ENCODE measurements around the gene ARHGDIB. TPM values are rescaled to one million over a fixed set of nuclear protein-coding genes. Genes with fewer than 3 reads are reported as not detected.

Gene ARHGDIB
- 100 to 1,000 TPM; 515 to 519 TPM for total RNA-seq

GRCh38 chr12:14961466-14962152 is at the start of gene ARHGDIB:
ARHGDIB (minus strand) TSS chr12:14961601; CDS start chr12:14950712, 10,889 bp downstream.
- CTCF ChIA-PET = no interaction called here
- POLR2A ChIA-PET = interaction anchor here (0.7 to 1.8 kb wide), 6 partner anchors 10 to 596 kb away, joined by 4 to 22 read pairs (median 8); partner anchors contain the start of gene ATF7IP

GRCh38 chr12:15011162-15011561 is 49.8 kb upstream of the ARHGDIB start:
- ChIA-PET POLR2A (no interaction called here), CTCF (no interaction called here)

GRCh38 chr12:15007551-15007950 is 46.1 kb upstream of the ARHGDIB start:
- CTCF ChIA-PET = no interaction called here
- POLR2A ChIA-PET = no interaction called here

- POLR2A ChIA-PET = no interaction called here
- CTCF ChIA-PET = interaction anchor here (1.2 kb wide), 1 partner anchor 9 kb away, joined by 3 read pairs; no protein-coding TSS in a partner anchor
Observed at GRCh38 chr12:15005064-15005463, 43.7 kb upstream of the ARHGDIB start.

DNA sequence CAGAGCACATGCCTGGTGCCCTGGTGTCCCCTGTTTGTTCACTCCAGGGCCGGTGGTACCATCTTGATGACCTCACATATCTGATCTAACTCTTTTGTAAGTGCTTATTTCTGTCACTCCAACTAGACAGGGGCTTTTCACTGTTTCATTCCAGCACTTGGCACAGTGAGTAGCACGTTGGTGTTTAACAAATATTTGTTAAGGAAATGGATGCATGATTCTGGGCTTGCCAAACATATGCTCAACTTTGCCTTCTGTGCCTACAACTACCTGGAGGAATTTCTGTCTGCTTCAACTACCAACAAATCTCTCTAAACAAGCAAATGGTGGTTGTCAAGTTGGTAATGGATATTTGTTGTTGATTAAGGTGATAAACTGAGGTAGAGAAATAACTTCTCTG is 43.0 kb upstream of the ARHGDIB start:
- ChIA-PET POLR2A (no interaction called here), CTCF (interaction anchor here (1.2 kb wide), 1 partner anchor 9 kb away, joined by 3 read pairs; no protein-coding TSS in a partner anchor)

DNA sequence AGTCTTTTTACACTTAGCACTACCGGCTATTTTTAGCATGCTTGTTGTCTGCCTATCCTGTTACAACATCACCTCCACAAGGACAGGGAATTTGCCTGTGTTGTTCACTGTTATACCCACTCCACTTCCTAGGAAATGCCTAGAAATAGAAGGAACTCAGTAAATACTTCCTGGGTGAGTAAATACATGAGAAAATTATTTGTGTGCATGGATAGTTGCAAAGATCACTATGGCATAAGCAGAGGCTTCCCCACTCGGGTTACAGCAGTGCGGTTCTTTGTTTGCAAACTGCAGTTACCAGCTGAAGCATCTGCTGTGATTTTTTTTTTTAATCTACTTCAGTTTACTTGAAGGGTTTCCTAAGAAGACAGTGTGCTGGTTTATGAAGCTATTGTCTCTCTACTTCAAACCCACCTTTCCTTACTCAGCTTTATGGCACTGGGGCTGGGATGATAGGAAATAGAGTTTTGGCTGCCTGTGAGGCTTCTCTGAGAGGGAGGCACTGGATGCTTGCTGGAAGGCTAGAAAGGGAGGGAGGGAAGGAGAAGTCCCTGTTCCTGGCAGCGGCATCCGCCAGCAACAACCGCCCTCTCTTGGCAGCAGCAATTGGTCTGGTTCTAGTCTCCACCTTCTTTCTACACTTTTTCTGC is 40.5 kb upstream of the ARHGDIB start:
- POLR2A ChIA-PET = no interaction called here

DNA sequence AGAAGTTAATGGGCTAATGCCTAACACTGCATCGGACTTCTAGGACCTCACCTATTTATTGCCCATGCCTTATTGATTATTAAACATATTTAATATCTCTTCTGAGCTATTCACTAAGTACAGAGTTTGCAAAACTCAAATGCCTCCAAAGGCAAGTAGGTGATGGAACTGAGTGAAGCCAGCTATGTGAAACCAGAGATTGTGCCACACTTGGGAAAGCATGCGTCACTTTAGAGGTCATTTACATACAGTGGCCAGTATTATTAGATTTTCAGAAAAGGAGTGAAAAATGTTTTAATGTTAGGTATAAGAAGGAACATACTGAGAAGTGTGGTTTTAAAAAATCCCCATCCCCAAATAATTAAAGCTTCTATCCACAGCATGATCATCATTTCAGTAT is 39.2 kb upstream of the ARHGDIB start:
- POLR2A ChIA-PET = no interaction called here
- CTCF ChIA-PET = interaction anchor here (0.9 kb wide), 1 partner anchor 11 kb away, joined by 3 read pairs; no protein-coding TSS in a partner anchor

More for the DNA sequence above, 40.5 kb upstream of the ARHGDIB start:
- CTCF ChIA-PET = interaction anchor here (0.9 kb wide), 1 partner anchor 13 kb away, joined by 3 read pairs; no protein-coding TSS in a partner anchor

DNA sequence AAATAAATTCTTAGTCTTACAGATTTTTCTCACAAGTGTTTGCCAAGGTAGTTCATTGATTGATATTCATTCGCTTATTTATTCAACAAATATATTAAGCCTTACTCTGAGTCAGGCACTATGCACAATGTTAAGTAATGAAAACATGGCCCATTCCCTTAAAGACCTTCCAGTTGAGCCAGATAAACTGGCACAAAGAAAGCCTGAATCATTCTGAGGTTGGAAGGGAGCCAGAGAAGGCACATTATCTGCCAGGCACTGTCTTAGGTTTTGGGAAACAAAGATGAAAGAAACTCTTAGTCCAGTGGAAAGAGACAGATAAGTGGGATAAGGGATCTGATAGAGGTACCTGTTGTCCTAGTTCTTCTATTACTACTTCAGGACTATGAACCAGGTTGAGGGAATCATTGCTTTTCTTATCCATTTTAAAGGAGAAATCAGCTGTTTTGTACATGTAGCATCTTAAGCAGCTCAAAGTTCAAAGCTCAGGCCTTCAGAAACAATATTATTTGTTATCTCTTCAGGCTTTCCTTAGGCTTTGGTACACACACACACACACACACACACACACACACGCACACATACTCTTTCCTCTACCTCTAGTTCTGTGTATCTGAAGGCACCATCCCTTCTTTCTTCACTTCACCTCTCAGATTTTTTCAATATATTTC is 38.4 kb upstream of the ARHGDIB start:
- POLR2A ChIA-PET = no interaction called here
- CTCF ChIA-PET = no interaction called here

DNA sequence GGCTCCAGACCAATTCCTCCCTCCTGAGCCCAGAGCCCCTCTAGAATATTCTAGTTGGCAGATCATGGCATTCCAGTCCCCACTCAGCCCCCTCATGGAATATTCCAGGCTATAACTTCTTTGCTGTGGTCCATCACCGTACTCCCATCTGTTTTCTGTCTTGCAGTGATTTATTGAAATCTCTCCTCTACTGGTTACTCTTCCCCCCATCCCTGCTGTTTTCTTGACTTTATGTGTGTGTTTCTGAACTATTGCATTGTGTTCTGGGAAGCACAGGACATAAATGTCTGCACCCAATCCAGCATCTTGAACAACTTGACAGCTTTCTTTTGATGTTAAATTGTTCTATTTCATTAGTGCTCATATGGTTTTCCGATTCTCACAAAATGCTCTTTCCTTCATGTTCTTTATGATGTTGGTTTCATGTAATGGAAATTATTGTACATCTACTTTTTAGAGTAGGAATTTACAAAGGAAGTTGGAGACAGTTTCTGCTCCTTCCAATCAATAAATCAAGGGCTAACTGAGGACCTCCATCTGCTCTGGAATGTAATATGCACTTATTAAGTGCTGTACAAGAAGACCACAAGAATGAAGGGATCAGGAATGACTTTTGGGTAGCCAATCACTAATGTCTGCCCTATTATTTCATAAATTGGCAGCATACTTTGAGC is 37.8 kb upstream of the ARHGDIB start:
- CTCF ChIA-PET = no interaction called here
- POLR2A ChIA-PET = no interaction called here

DNA sequence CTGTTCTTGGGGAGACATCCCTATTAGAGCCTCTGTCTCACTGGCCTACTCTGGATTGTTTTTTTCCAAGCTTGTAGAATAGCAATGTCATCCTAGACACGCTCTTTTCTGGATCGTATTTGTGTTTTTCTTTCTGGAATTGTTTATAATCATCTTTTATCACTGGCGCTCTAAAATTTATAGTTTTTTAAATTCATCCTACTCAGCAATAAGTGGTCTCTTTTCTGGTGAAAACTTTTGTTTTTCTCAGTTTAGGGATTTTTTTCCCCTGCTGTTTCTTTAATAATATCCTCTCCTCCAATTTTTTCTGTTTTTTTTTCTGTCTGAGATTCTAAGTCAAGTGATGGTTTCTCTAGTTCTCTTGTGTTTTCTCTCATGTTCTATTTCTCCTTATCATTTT is 36.6 kb upstream of the ARHGDIB start:
- CTCF ChIA-PET = interaction anchor here (4.3 kb wide), 1 partner anchor 151 kb away, joined by 27 read pairs; no protein-coding TSS in a partner anchor
- POLR2A ChIA-PET = no interaction called here

- CTCF ChIA-PET = interaction anchor here (0.6 to 4.3 kb wide), 21 partner anchors 9 to 339 kb away, joined by 3 to 27 read pairs (median 4); partner anchors contain the start of genes C12orf60, ERP27 and WBP11
- POLR2A ChIA-PET = interaction anchor here (0.7 to 1.3 kb wide), 2 partner anchors 21 to 34 kb away, joined by 5 to 6 read pairs; partner anchors contain the start of gene ARHGDIB
Observed at GRCh38 chr12:14995583-14996425, 34.4 kb upstream of the ARHGDIB start.

GRCh38 chr12:14994610-14995009 is 33.2 kb upstream of the ARHGDIB start:
- POLR2A ChIA-PET = no interaction called here
- CTCF ChIA-PET = interaction anchor here (1.4 to 4.3 kb wide), 4 partner anchors 46 to 192 kb away, joined by 4 to 27 read pairs (median 8); partner anchors contain the start of genes C12orf60, ERP27 and WBP11

GRCh38 chr12:14993537-14994266 is 32.3 kb upstream of the ARHGDIB start:
- CTCF ChIA-PET = interaction anchor here (1.3 to 4.3 kb wide), 2 partner anchors 20 to 147 kb away, joined by 3 to 27 read pairs; no protein-coding TSS in a partner anchor
- POLR2A ChIA-PET = no interaction called here

- ChIA-PET CTCF (interaction anchor here (1.3 kb wide), 1 partner anchor 19 kb away, joined by 3 read pairs; no protein-coding TSS in a partner anchor), POLR2A (no interaction called here)
Observed at GRCh38 chr12:14993117-14993516, 31.7 kb upstream of the ARHGDIB start.

GRCh38 chr12:14992673-14993072 is 31.3 kb upstream of the ARHGDIB start:
- POLR2A ChIA-PET = no interaction called here
- CTCF ChIA-PET = interaction anchor here (1.3 kb wide), 1 partner anchor 19 kb away, joined by 3 read pairs; no protein-coding TSS in a partner anchor

DNA sequence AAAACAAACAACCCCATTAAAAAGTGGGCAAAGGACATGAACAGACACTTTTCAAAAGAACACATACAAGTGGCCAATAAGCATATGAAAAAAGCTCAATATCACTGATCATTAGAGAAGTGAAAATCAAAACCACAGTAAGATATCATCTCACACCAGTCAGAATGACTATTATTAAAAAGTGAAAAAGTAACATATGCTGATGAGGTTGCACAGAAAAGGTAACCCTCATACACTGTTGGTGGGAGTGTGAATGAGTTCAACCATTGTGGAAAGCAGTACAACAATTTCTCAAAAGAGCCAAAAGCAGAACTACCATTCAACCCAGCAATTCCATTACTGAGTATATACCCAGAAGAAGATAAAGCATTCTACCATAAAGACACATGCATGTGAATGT is 29.7 kb upstream of the ARHGDIB start:
- ChIA-PET CTCF (interaction anchor here (0.7 kb wide), 1 partner anchor 145 kb away, joined by 3 read pairs; no protein-coding TSS in a partner anchor), POLR2A (no interaction called here)

GRCh38 chr12:14989790-14990189 is 28.4 kb upstream of the ARHGDIB start:
- CTCF ChIA-PET = interaction anchor here (0.6 kb wide), 1 partner anchor 11 kb away, joined by 3 read pairs; no protein-coding TSS in a partner anchor
- POLR2A ChIA-PET = no interaction called here

DNA sequence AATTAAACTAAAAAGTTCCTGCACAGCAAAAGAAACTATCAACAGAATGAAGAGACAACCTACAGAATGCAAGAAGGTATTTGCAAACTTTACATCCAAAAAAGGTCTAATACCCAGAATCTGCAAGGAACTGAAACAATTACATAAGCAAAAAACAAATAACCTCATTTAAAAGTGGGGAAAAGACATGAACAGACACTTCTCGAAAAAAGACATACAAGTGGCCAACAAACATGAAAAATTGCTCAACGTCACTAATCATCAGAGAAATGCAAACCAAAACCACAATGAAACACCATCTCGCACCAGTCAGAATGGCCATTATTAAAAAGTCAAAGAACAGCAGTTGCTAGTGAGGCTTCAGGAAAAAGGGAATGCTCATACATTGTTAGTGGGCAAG is 26.6 kb upstream of the ARHGDIB start:
- CTCF ChIA-PET = no interaction called here
- POLR2A ChIA-PET = no interaction called here
